MM.1S (cell line): ENCODE data around the gene BCR.

Source experiments
- EZH2 ChIP-seq: fragments of 300-600 bp; sonication (generic); optimal IDR thresholded peaks from 2 replicates; pipeline ENCODE3; 2017; ENCODE audit warnings: low read depth, mild to moderate bottlenecking, antibody characterized with exemption, low read length, mixed read lengths
- EZH2phosphoT487 ChIP-seq: fragments of 300-600 bp; sonication (generic); IDR thresholded peaks from 2 replicates; pipeline ENCODE4 v1.6.1; 2018; ENCODE audit warnings: antibody characterized with exemption, low read length
- TF ChIP-seq, protein P1 (sequence below): fragments of 300-600 bp; sonication (generic); IDR thresholded peaks from 2 replicates; pipeline ENCODE4 v1.5.1; 2016; ENCODE audit warnings: antibody characterized with exemption, low read length, mixed read lengths

- TF ChIP-seq, protein P1, sequence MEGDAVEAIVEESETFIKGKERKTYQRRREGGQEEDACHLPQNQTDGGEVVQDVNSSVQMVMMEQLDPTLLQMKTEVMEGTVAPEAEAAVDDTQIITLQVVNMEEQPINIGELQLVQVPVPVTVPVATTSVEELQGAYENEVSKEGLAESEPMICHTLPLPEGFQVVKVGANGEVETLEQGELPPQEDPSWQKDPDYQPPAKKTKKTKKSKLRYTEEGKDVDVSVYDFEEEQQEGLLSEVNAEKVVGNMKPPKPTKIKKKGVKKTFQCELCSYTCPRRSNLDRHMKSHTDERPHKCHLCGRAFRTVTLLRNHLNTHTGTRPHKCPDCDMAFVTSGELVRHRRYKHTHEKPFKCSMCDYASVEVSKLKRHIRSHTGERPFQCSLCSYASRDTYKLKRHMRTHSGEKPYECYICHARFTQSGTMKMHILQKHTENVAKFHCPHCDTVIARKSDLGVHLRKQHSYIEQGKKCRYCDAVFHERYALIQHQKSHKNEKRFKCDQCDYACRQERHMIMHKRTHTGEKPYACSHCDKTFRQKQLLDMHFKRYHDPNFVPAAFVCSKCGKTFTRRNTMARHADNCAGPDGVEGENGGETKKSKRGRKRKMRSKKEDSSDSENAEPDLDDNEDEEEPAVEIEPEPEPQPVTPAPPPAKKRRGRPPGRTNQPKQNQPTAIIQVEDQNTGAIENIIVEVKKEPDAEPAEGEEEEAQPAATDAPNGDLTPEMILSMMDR: no peak
- TF ChIP-seq EZH2 (no peak), EZH2phosphoT487 (no peak)
These were observed 126.2 kb downstream of the BCR start for GRCh38 chr22:23306438-23306921.
